NCI-H2196 treated with DMSO at 0.1 percent for 48 hours (cell line): ENCODE measurements around the gene WT1.

Source experiments
- DNase-seq: peaks from one replicate; lab custom pipeline; 2025; ENCODE audit not compliant: unreplicated experiment; lab: John Stamatoyannopoulos, UW

Gene WT1

DNA sequence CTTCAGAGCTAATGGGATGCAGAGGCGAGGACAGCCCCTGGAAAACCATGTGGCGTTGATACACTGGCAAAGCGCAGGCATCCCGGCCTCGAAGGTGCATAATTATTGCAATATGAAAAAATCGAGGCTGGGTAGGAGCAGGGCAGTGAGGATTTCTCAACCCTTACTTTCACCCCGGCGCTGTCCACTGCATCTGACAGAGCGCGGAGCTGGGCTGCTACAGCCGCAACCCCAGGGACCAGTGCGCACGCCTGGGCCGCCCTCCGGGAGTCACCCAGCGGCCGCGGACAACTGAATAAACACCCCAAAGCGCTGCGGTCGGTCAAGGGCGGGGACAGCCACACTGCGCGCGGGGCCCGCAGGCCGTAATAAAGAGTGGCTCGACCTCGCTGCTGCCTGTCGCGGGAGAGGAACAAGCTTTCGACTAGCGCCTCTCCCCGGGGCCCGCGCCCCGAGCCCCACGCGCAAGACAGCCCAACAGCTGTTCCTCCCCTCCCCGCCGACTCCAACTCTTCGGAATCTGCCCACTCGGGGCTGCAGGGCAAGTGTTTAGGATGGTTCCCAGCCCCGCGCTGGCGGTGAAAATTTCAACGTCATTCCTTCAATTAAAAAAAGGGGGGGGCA, 3.6 kb upstream of the WT1 start:
- no peak for DNase-seq

DNA sequence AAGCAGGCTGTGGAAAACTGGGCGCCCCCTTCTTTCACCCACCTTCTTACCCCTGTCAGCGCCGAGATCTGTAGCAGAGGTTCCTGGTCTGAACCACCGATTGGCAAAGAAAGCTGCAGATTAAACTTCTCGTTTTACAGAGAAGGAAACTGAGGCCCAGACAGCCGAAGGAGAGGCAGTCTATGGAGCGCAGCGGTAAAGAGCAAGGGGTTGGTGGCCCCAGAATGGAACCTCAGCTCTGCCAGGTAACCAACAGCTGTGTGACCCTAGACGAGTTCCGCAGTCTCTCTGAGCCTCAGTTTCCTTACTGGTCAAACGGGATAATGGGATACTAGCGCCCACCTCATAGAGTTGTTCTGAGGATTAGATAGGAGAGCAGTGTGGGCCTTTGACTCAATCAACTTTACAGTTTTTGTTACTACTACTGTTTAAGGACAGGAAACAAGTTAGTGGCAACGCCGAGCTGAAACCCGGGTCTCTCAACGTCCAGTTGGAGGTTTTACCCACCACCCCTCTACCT, 3.1 kb upstream of the WT1 start:
- no peak for DNase-seq

DNA sequence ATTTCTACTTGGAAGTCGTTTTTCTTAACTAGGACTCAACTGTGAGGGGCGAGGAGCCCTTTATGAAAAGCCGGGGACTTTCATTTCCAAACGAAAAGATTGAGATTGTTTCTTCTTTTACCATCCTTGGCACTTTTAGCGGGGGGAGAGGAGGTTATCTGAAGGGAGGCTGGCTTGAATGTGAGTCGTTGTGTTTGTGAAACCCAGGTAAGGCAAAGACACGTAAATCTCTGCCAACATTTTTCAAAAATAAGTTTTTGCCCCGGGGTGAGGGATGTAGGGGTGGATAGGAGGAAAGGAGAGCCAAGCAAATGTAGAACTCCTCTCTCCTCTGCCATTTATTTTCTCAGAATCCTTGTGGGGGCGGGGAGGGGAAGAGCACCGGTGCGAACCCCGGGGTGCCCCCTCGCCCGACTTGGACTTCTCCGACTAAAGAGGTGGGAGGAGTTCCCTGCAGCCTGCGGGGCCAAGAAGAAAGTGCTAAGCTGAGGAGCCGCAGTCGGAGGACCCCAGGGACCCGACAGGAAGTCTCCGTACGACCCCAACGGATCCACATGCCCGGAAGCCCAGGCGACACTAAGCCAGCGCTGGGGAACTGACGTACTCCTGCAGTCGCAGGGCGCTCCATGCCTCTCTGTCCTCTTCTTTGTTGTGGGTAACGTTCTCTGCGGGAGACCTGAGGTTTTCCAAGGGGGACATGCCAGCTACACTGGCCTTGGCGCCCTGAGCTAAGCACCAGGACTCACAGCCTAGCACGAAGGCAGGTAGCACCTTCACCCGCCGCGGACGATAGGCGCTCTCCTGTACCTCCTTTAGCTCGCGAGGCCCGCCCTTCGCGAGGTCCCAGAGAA, 2.4 kb upstream of the WT1 start:
- DNase-seq: no peak

DNA sequence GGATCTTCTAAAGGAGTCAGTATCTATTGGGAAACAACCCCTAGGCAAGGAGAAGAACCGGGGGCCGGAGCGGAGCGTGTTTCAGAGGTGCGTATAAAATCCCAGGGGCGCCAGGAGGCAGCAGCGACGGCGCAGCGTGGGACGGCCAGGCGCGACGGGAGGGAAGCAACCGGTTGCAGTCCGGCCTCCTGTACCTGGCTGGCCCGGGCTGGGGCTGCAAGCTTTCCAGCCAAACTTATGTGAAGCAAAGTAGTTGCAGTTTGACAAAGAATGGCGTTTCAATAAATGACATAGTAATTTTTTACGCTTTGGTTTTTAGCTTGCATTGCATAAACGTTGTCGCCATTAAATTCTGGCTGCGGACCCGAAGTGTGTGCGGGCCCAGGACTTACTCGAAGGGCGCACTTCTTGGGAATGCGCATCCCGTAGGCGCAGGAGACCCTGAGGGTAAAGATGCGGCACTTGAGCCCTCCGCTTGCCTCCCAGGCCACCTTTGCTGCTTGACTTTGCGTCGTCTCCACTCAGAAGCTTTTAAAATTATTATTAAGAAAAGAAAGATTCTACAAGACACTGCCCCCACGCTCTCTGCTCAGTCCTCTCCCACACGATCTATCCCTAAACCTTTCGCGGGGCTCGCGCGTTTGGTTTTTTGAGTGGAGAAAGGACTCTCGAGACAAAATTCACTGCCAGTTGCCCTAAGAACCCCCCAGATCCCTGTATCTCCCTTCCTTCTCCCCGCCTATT, 1.6 kb upstream of the WT1 start:
- DNase-seq: no peak

DNA sequence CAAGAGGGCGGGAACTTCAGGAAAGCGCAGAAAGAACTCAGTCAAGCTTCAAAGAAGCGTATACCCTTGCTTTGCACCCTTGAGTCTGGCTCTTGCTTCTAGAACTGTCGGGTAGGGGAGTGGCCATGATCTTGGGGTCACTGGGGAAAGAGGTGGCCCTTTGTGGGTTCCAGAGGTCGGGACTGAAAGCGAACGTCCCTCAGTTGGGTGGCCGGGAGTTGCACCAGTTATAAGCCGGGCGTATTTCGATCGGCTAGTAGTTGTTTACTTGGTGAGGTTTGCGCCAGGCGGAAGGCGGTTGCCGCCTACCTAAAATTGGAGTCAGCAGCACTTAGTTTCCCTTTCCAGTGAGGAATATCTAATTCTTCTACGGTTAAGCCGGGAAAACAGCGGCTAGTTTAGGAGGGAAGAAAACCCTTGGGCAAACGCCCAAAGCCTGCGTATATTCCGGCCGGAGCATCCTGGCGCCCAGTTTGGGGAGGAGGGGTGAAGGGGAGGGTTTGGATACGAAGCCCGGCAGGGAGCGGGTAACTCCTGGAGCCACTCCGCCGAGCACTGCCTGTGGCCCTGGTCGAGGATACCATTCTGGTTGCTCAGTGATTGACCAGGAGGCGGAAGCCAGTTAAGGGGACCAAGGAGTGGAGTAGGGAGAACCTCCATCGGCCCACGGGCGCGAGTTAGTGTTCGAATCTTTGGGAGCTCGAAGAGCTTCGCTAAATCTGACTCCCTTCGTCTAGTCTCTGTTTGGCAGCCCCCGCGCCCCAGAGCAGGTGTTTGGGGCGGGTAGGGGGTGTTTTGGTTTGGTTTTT, 807 bp upstream of the WT1 start:
- DNase-seq: no peak

DNA sequence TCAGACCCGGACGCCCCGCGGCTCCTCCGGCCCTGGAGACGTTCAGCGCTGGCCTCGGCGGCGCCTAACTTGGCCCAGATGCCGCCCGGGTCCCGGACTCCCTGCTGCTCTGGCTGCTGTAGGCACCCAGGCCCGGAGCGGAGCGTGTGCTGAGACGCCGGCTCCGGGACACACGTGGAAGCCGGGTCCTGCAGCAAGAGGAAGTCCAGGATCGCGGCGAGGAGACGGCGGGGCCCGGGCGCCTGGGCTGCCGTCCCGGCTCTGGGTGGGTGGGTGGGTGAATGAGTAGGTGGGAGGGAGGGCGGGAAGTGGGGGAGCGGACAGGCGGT, 223 bp downstream of the WT1 start:
- no peak for DNase-seq

DNA sequence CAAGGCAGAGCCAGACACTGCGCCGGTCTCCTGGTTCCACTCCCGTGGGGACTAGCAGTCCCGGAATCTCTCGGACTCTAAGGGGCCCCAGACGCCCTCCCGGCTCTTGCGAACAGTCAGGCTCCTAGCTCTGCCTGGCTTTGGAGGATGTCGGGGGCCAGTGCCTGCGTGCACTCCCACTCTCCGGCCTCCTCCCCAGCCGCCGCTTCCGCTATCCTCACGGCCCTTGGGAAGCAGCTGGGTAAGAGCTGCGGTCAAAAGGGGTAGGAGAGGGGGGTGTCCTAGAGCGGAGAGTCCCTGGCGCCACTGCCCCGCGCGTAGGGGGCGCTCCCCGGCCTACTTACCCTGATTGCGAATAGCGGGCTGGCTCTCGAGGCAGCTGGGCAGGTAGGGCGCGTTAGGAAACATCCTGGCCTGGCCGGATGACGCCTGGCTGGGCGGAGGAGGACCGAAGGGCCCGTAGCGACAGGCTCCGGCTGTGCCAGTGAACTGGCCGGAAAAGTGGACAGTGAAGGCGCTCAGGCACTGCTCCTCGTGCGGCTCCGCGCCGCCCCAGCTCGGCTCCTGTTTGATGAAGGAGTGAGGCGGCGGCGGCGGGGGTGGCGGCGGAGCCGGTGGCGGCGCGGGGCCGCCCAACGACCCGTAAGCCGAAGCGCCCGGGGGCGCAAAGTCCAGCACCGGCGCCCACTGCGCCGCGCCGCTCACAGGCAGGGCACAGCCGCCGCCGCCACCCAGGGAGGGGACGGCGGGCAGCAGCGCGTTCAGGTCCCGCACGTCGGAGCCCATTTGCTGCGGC, 785 bp downstream of the WT1 start:
- no peak for DNase-seq

DNA sequence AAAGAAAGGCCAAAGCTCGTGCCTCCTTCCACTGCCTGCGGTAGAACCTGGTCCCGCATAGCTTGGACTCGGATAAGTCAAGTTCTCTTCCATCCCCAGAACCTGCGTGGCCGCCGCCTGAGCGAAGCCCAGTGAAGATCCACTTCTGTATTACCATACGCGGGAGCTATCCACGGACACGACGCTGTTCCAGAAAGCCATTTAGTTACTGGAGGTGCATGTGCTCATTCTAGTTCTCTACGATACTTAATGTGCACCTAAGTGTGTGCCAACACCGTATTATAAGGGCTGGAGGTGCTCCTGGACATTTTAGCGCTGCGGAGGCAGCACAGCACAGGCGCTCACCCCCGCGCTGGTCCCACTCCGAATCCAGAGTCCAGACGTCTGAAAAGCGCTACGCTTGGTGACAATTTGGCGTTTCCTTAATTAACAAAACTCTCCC, 1.4 kb downstream of the WT1 start:
- DNase-seq: no peak

DNA sequence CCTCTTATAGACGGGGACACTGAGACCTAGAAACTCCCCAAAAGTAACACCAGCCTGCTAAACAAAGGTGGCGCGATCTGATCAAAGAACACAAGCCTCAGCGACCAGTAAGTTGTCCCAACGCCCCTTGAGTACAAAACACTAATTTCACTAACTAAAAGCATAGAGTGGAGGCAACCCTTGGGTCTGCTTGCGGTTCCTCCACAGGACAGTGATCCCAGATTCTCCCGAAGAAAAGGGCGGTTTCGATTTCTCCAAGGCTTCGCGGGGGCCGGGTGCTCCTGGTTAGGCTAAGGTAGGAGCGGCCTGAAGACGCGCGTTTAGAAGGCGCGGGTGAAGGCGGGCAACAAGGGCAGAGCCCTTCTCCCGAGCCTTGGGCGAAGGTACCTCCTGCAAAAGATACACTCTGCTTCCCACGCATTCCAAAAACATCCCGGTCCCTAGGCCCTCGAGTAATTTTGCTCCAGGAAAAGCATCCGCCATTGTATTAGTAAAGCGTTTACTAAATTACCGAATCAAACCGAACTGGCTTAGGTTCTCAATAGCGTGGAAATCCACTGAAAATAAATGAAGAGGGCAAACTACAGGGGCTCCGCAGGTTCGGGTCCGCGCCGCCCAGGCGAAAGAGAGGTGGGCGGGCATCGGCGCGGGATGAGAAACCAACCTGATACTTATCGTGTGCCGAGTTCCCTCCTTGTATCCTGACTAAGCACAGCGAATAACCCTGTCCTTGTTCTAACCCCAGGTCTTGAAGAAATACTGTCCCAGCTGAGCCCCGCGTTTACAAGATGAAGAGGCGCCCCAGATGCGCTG, 2.0 kb downstream of the WT1 start:
- no peak for DNase-seq

DNA sequence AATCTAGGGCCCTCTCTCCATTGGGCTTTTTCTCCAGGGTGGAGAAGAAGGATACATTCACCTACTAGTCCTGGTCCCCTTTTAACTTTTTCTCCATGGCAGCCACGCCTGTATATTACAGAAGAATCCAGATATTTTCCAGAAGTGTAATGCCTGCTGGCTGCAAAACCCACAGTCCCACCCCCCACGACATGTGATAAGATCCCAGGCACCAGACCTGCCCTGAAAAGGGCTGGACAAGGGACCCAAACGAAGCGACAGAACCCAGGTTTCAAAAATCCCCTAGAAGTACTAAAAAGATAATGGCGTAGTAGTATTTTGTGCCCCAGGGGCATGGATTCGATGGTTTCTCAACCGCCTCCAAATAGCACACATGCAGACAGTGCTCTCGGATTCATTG, 2.8 kb downstream of the WT1 start:
- DNase-seq: no peak

DNA sequence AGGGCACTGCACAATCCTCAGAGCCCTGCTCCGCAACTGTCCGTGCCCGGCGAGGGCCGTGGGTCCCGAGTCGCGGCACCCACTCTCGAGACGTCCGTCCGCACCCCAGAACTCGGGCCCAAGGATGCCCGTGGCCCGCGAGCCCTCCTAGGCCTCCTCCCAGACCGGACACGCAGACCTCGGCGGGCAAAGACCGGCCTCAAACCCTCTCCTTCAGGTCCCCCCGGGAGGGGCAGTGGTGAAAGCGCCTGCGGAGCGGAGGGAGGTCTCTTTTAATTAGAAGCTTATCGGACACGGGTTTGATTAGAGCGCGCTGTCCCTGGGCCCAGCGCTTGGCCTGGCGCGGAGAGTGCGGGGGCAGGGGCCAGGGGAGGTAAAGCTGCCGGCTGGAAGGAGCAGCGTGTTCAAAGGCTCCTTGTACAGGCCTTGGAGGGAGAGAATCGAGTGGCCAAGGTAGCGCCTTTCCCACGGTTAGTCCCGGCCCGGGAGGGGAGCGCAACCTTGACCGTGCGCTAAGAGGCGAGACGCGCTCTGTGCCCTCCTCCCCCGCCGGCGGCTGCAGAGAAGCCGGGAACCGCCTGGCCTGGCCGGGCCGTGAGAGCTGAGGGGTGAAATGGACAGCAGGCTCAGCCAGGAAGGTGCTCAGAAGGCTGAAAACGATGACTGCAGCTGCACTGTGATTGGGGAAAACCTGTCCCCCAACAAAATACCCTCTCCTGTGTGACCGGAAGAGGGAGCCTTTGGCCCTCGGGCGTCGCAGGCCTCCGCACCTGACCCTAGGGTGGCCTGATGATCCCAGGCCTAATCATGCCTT, 4.6 kb downstream of the WT1 start:
- DNase-seq: no peak

DNA sequence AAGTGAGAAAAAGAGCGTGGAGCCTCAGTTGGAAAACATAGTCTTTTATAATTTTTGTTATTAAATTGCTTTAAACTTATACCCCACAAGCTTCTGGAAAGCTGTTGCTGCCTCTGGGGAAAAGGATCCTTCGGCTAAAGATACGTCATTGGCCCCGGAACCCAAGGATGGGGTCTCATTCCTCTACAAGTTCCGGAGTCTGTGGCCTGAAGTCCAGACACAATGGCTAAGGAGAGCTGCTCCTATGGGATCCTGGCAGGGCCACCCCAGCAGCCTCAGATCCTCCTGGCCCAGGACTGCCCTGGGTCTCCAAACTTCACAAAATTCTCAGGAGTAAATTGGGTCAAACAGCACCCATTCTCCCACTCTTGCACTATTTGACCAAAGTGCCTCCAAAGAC, 5.9 kb downstream of the WT1 start:
- no peak for DNase-seq

DNA sequence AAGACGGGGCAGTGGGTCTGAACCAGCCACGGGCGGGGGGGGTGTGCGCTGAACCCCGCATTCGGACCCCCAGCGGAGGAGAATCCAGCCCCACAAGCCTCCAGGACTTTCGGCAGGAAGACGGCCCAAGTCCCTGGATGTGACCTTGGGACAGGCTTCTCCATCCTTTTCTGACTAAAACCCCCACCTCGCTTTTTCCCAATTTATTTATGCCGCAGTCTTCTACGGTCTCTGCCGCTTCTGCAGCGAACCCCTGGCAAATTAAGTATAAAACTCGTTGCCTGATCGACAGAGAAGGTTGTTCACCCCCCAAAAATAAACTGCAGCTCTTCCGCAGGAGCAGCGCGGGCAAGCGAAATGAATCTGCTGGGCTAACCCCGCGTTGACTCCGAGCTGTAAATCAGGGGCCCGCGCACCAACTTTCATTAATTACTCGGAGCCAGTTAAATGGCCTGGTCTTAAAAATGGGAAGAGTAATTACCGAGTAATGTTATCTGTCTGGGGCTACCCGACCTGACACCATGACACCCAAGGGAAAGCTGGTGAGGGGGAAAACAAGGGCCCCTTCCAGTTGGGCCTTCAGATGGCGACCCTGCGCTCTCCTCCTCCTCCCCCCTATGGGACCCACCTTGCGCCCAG, 6.6 kb downstream of the WT1 start:
- DNase-seq: no peak

DNA sequence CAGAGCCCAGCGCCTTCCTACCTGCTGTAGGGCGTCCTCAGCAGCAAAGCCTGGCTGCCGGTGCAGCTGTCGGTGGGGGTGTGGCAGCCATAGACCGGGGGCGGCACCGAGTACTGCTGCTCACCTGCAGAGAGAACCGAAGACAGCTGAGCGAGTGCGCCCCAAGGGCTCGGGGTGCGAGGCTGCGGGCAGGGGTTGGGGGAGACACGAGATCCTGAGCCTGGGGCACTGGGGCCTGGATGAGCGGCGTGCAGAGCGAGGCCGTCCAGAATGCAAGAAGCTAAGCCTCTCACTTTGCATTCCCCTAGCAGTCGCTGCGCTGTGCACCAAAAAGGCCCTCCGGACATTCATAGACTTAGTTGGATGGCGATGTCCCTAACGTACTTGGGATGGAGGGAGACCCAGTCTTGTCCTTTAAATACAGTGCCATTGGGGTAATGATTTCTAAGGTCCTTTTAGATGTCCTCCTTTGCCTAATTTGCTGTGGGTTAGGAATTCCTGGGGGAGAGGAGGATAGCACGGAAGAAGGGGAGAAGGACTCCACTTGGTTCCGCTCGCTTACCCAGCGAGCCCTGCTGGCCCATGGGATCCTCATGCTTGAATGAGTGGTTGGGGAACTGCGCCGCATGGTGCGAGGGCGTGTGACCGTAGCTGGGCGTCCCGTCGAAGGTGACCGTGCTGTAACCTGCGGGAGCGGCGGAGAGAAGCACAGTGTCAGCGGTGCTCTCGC, 7.2 kb downstream of the WT1 start:
- DNase-seq: no peak

DNA sequence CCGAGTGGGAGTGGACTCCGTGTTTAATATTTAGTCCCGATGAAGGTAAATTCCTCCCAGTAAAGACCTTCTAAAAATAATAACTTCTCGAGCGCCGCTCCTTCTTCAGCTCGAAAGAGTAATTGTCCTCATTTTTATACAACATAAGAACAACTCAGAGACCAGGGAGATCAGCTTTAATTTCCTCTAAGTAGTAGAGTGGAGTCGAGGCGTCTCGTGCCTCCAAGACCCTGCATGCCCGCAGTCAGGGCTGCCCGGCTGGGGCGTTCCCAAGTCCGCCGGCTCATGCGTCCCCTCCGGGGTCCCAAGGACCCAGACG, 7.8 kb downstream of the WT1 start:
- DNase-seq: no peak

DNA sequence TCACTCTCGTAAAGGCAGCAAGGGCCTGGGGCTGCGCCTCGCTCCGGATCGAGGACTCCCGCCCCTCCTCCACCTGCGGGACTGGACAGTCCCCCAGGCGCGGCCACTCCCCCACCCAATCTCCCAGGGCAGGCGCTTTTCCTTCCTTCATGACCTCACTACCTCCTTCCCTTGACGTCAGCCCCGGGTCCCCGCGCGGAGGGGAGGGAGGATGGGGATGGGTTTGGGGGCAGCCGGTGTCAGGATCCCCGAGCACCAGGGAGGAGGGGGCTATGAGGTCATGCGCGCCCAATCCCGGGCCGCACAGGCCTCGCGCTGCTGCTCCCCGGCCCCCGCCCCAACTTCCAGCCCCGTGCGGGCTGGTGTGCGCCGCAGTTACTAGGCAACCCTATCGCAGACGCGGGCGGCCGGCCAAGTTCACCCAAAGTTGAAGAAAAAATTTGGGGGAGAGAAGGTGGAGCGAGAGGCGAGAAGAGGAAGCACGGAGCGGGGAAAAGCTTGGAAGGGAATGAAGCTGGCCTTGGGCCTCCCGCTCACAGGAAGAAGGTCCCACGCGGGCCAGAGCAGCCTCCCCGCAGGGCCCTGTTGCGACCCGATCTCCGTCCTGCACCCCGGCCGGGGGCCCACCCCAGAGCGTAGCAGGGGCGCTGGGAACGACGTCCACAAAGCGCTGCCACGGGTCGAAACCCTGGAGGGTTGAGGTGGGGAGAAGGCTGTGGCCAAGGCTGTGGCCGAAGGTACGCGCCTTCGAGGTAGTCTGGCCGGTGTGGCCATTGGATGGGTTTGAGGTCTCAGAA, 8.3 kb downstream of the WT1 start:
- no peak for DNase-seq

DNA sequence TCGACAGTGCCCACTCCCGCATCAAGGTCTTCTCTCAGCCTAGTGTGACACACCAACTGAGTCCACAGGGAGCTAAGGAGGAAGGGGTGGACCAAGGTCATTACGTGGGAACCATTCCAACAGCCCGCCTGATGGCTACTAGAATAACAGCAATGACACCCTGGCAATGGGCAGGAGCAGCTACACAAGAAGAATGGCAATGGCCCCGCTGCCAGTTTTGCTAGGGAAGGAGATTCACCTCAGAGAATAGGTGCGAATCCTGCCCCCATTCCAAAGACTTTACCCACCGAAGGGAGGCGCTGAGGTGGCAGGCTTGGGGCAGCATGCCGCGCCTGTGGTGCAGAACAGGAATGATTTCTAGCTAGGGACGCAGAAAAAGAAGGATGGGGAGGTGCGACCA, 9.1 kb downstream of the WT1 start:
- no peak for DNase-seq
